Trophoblast cell (in vitro differentiated cells and primary cell): Measurements from ENCODE around the gene PDE6C.

Experiments used
- DNase-seq, 2 donors: peaks; one replicate each; pipeline ENCODE4 v3.0.0-alpha.2; 2016
- H2AFZ ChIP-seq: 2 replicates; pipeline ENCODE4 v1.6.1; 2013; ENCODE audit warnings: low read length, moderate library complexity, mild to moderate bottlenecking; ENCODE audit not compliant: insufficient read depth, poor library complexity
- H2AK5ac ChIP-seq: 2 replicates; pipeline ENCODE4 v1.6.1; 2013; ENCODE audit warnings: mild to moderate bottlenecking, low read length
- H2BK120ac ChIP-seq: 2 replicates; pipeline ENCODE4 v1.6.1; 2013; ENCODE audit warnings: low read length, mild to moderate bottlenecking, moderate library complexity; ENCODE audit not compliant: insufficient read depth, poor library complexity
- H2BK12ac ChIP-seq: 2 replicates; pipeline ENCODE4 v1.6.1; 2013; ENCODE audit warnings: mild to moderate bottlenecking, low read length, moderate library complexity
- H2BK5ac ChIP-seq: 2 replicates; pipeline ENCODE4 v1.6.1; 2013; ENCODE audit warnings: low read length, low read depth, moderate library complexity, mild to moderate bottlenecking; ENCODE audit not compliant: poor library complexity
- H3K14ac ChIP-seq: 2 replicates; pipeline ENCODE4 v1.6.1; 2013; ENCODE audit warnings: mild to moderate bottlenecking, low read length
- H3K18ac ChIP-seq: 2 replicates; pipeline ENCODE4 v1.6.1; 2013; ENCODE audit warnings: mild to moderate bottlenecking, low read length
- H3K23ac ChIP-seq: 2 replicates; pipeline ENCODE4 v1.6.1; 2013; ENCODE audit warnings: low read length
- H3K27ac ChIP-seq: 2 replicates; pipeline ENCODE4 v1.5.1; 2013; ENCODE audit warnings: low read depth, mild to moderate bottlenecking, inconsistent platforms, low read length, moderate library complexity
- H3K27me3 ChIP-seq: 2 replicates; pipeline ENCODE4 v1.6.1; 2013; ENCODE audit warnings: inconsistent platforms, mild to moderate bottlenecking, low read length, moderate library complexity; ENCODE audit not compliant: insufficient read depth
- H3K36me3 ChIP-seq, 2 experiments: 1 replicate in 1 of 2; 2 replicates in 1 of 2; pipeline ENCODE4 v1.6.1; 2013; ENCODE audit warnings: low read length in 2 of 2, mild to moderate bottlenecking in 2 of 2, moderate library complexity in 1 of 2; ENCODE audit not compliant: insufficient read depth in 2 of 2, control insufficient read depth in 1 of 2
- H3K4ac ChIP-seq: 2 replicates; pipeline ENCODE4 v1.6.1; 2013; ENCODE audit warnings: low read depth, mild to moderate bottlenecking, low read length, moderate library complexity
- H3K4me1 ChIP-seq, 2 experiments: 1 replicate in 1 of 2; 2 replicates in 1 of 2; pipeline ENCODE4 v1.6.1; 2013; ENCODE audit warnings: low read length in 2 of 2, mild to moderate bottlenecking in 2 of 2, moderate library complexity in 1 of 2; ENCODE audit not compliant: insufficient read depth in 2 of 2, control insufficient read depth in 1 of 2
- H3K4me2 ChIP-seq: 2 replicates; pipeline ENCODE4 v1.6.1; 2013; ENCODE audit warnings: inconsistent platforms, mild to moderate bottlenecking, low read length, moderate library complexity
- H3K4me3 ChIP-seq: 2 replicates; pipeline ENCODE4 v1.5.1; 2013; ENCODE audit warnings: mild to moderate bottlenecking, low read depth, low read length, inconsistent platforms
- H3K79me1 ChIP-seq: one replicate; pipeline ENCODE4 v1.6.1; 2013; ENCODE audit warnings: low read length
- H3K79me2 ChIP-seq: 2 replicates; pipeline ENCODE4 v1.6.1; 2013; ENCODE audit warnings: low read length, mild to moderate bottlenecking; ENCODE audit not compliant: control insufficient read depth, insufficient read depth, poor library complexity
- H3K9ac ChIP-seq: 2 replicates; pipeline ENCODE4 v1.6.1; 2013; ENCODE audit warnings: mild to moderate bottlenecking, low read length
- H3K9me3 ChIP-seq: 2 replicates; pipeline ENCODE4 v1.6.1; 2013; ENCODE audit warnings: low read depth, mild to moderate bottlenecking, control low read depth, inconsistent platforms, low read length; ENCODE audit not compliant: insufficient read depth
- H4K12ac ChIP-seq: 2 replicates; pipeline ENCODE4 v1.6.1; 2013; ENCODE audit warnings: low read depth, mild to moderate bottlenecking, low read length, moderate library complexity
- H4K8ac ChIP-seq: 2 replicates; pipeline ENCODE4 v1.6.1; 2013; ENCODE audit warnings: low read depth, mild to moderate bottlenecking, low read length, moderate library complexity
- H4K91ac ChIP-seq: one replicate; pipeline ENCODE4 v1.6.1; 2013; ENCODE audit warnings: low read depth, mild to moderate bottlenecking, low read length, moderate library complexity
- WGBS: extraction: QIAGEN DNeasy Blood & Tissue Kit; methylation state at CpG from one replicate; pipeline ENCODE4 v1.1.7; 2013; ENCODE audit warnings: missing lambda C conversion rate; ENCODE audit not compliant: insufficient read length, insufficient coverage; ENCODE audit errors: extremely low coverage; 5-methylcytosine and 5-hydroxymethylcytosine counted together

The PDE6C gene

DNA sequence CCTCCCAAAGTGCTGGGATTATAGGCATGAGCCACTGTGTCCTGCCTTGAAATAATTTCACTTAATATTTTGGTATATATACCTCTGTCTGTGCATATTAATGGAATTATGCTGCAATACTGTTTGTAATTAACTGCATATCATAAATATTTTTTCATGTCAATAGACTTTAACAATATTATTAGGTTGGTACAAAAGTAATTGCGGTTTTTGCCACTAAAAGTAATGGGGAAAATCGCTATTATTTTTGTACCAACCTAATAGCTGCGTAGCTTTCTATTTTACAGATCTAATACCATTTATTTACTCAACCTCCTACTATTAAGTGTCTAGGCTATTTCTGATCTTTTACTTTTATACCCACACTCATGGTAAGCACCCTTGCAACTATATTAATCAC, 3.9 kb upstream of the PDE6C start:
- Histone ChIP-seq H2BK120ac (no peak overlapping the region), H4K12ac (no peak overlapping the region), H2BK5ac (no peak overlapping the region), H3K79me2 (no peaks in the 10 kb centered on the region), H3K27ac (no peak overlapping the region), H3K4me3 (no peak overlapping the region), H3K4me1 (no peaks in the 10 kb centered on the region), H3K23ac (no peak overlapping the region), H3K36me3 (no peaks in the 10 kb centered on the region), H3K9ac (no peak overlapping the region), H3K4me2 (no peak overlapping the region), H3K9me3 (no peaks in the 10 kb centered on the region), H3K14ac (no peak overlapping the region), H2AFZ (no peak overlapping the region), H2BK12ac (no peak overlapping the region), H2AK5ac (no peak overlapping the region), H3K79me1 (no peaks in the 10 kb centered on the region), H3K18ac (no peak overlapping the region), H3K27me3 (no peaks in the 10 kb centered on the region), H3K4ac (no peak overlapping the region), H4K8ac (no peak overlapping the region), H4K91ac (no peak overlapping the region)
- WGBS, result no CpG with 5 or more reads among the region's 3 CpGs
- DNase-seq, result no peak

DNA sequence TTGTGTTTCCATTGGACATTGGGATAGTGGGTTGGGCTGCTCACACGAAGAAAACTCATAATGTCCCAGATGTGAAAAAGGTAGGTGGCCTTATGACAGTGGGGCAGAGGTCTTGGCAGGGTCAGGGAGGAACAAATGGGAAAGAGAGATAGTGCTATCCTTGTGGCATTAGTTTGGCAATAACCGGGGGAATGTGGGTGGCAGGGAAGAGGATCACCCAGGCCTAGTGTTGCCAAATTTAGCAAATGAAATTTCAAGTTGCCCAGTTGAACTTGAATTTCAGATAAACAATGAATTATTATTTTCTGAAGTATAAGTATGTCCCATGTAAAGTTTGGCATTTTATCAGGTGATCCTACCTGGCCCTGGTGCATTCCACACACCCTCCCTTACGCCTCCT, 789 bp downstream of the PDE6C start:
- Histone ChIP-seq H3K4ac (no peak overlapping the region), H2AFZ (no peak overlapping the region), H2AK5ac (no peak overlapping the region), H3K14ac (no peak overlapping the region), H2BK120ac (no peak overlapping the region), H3K79me1 (no peaks in the 10 kb centered on the region), H4K8ac (no peak overlapping the region), H2BK12ac (no peak overlapping the region), H4K91ac (no peak overlapping the region), H3K79me2 (no peaks in the 10 kb centered on the region), H3K4me1 (no peaks in the 10 kb centered on the region), H3K27me3 (no peaks in the 10 kb centered on the region), H3K9ac (no peak overlapping the region), H3K4me3 (no peak overlapping the region), H2BK5ac (no peak overlapping the region), H3K9me3 (no peaks in the 10 kb centered on the region), H3K4me2 (no peak overlapping the region), H3K18ac (no peak overlapping the region), H3K36me3 (no peaks in the 10 kb centered on the region), H3K27ac (no peak overlapping the region), H3K23ac (no peak overlapping the region), H4K12ac (no peak overlapping the region)
- WGBS, result no CpG with 5 or more reads among the region's 3 CpGs
- no peak for DNase-seq

DNA sequence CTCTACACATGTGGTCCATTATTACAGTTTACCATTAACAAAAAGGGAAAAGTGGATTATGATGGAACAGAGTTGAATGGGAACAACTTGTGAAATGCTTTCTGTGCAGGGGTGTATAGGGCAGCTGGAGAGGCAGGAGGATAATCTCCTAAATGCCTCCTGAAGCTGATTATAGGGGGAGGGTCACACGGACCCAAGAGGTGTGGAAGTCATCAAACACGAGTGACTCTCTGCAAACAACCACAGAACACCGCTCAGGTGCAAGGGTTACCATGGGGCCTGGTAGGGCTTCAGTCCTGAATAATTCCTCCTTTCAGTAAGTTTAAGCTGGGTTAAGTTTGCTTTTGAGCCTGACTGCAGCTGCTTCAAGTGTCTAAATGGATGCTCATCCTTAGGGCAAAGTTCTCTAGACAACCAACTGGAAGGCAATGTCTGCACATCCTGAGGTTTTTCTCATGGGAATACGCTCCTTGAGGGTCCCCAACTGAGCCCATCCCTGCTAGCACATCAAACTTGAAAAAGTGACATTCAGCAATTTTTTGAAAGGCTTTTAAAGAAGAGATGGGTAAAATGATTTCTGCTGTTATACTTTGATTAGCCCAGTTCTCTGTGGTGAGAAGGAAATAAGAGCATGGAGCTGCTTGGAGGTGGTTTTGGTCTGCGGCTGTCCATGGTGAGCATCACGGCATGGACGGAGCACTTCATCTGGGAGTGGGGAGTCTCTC, 1.9 kb downstream of the PDE6C start:
- no peaks in the 10 kb centered on the region for H3K27me3 ChIP-seq

DNA sequence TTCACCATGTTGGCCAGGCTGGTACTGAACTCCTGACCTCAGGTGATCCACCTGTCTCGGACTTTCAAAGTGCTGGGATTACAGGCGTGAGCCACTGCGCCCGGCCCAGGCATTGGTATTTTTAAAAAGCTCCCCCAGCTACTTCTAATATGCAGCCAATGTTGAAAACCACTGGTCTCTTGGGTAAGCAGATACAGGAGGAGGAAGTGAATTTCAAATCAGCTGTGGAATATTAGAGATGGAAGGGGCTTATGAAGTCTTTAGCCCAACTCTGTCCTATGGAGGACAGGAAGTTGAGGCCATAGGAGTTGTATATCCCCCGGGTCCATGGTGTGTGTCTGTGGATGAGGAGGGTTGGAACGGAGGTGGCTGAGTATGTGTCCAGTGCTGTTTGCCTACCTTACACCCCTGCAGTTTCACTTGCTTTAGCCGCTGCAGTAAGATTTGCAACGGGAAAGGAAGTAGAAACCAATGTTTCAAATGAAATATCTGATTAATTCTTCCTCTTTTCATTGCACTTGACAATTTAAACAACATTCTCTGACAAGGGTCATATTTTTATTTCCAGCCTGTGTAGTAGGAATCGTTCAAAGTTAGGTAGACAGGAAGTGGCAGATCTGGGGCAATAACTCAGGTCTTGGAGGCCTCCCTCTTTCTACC, 3.4 kb downstream of the PDE6C start:
- no peak for DNase-seq
- no peaks in the 10 kb centered on the region for H3K79me2 ChIP-seq
- no peaks in the 10 kb centered on the region for H3K27me3 ChIP-seq
- H3K4me1 ChIP-seq, result no peaks in the 10 kb centered on the region
- no peak overlapping the region for H3K18ac ChIP-seq
- H2BK5ac ChIP-seq, result no peak overlapping the region
- no peaks in the 10 kb centered on the region for H3K79me1 ChIP-seq
- no peak overlapping the region for H3K27ac ChIP-seq
- H2AFZ ChIP-seq, result no peak overlapping the region
- H2BK120ac ChIP-seq, result no peak overlapping the region
- no peak overlapping the region for H3K4me2 ChIP-seq
- WGBS, result no CpG with 5 or more reads among the region's 9 CpGs
- no peak overlapping the region for H3K4me3 ChIP-seq
- H3K14ac ChIP-seq, result no peak overlapping the region
- H4K8ac ChIP-seq, result no peak overlapping the region
- no peak overlapping the region for H4K12ac ChIP-seq
- no peak overlapping the region for H2BK12ac ChIP-seq
- no peaks in the 10 kb centered on the region for H3K9me3 ChIP-seq
- H3K4ac ChIP-seq, result no peak overlapping the region
- H4K91ac ChIP-seq, result no peak overlapping the region
- no peak overlapping the region for H2AK5ac ChIP-seq
- no peak overlapping the region for H3K23ac ChIP-seq
- no peak overlapping the region for H3K9ac ChIP-seq
- H3K36me3 ChIP-seq, result no peaks in the 10 kb centered on the region

More for the DNA sequence above, 1.9 kb downstream of the PDE6C start:
- Histone ChIP-seq H3K4ac (no peak overlapping the region), H3K9me3 (no peaks in the 10 kb centered on the region), H3K4me1 (no peaks in the 10 kb centered on the region), H2AK5ac (no peak overlapping the region), H4K91ac (no peak overlapping the region), H3K4me2 (no peak overlapping the region), H2BK12ac (no peak overlapping the region), H4K12ac (no peak overlapping the region), H4K8ac (no peak overlapping the region), H3K14ac (no peak overlapping the region), H2BK5ac (no peak overlapping the region), H2AFZ (no peak overlapping the region), H3K79me1 (no peaks in the 10 kb centered on the region), H2BK120ac (no peak overlapping the region), H3K79me2 (no peaks in the 10 kb centered on the region), H3K18ac (no peak overlapping the region), H3K4me3 (no peak overlapping the region), H3K36me3 (no peaks in the 10 kb centered on the region), H3K27ac (no peak overlapping the region), H3K9ac (no peak overlapping the region), H3K23ac (no peak overlapping the region)
- WGBS, result no CpG with 5 or more reads among the region's 7 CpGs
- DNase-seq, result no peak
